HG03045 (cell line): ENCODE data around the gene AMD1.
"Not testable (repeated sequence)": the region's sequence is repeated elsewhere in the genome, so short reads cannot be mapped to it uniquely, and the experiment has no call there.

ENCODE experiments used
- ATAC-seq: cut with Tn5 transposase; IDR thresholded peaks from one replicate; pipeline ENCODE4 v1.9.1; 2021; ENCODE audit warnings: mild to moderate bottlenecking, moderate library complexity; ENCODE audit not compliant: unreplicated experiment

Gene AMD1

DNA sequence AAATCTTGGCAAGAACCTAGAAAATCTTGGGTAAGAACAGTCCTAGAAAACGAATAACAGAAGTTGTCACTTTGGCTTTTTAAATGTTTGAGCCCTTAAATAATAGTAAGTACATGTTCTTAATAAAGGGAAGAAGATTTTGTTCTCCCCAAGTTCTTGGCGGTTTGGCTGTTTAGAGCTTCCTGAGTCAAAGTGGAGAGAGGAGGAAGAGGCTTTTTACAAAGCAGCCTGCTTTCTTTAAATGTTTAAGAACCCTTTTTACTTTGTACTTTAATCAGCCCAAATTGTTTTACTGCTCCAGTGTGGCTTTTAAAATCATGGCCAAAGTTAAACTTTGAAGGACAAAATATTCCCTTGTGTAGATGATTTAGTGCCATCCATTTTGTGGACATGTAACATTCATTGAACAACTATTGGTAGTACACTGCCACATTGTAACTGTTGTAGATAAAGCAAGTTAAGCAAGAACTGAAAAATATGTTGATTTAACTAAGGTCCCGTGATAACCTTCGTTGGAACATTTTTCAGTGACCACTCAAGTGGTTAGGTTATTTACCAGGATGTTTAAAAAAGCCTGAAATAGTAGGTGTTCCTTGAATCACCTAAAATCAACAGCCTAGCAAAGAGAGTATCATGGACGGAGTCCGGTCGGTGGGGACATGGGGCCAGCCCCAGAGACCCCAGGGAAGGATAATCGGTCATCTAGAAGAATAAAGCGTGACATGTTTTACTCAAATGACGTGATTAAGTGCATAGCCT, 2.4 kb downstream of the AMD1 start:
- no peak for ATAC-seq

DNA sequence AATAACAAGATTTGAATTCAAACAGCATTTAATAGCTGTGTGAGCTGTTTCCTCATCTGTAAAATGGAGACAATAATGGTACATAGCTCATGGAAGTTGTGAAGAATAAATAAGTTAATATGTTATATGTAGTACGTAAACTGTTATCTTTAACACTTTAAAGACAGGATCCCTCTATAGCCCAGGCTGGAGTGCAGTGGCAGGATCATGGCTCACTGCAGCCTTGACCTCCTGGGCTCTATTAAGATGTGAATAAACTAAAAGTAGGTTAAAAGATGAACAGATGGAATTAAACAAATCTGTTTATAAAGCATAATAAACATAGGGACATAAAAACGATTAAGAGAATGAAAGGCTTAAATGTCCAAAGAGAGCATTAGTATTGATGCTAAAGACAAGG, 3.0 kb downstream of the AMD1 start:
- no peak for ATAC-seq

DNA sequence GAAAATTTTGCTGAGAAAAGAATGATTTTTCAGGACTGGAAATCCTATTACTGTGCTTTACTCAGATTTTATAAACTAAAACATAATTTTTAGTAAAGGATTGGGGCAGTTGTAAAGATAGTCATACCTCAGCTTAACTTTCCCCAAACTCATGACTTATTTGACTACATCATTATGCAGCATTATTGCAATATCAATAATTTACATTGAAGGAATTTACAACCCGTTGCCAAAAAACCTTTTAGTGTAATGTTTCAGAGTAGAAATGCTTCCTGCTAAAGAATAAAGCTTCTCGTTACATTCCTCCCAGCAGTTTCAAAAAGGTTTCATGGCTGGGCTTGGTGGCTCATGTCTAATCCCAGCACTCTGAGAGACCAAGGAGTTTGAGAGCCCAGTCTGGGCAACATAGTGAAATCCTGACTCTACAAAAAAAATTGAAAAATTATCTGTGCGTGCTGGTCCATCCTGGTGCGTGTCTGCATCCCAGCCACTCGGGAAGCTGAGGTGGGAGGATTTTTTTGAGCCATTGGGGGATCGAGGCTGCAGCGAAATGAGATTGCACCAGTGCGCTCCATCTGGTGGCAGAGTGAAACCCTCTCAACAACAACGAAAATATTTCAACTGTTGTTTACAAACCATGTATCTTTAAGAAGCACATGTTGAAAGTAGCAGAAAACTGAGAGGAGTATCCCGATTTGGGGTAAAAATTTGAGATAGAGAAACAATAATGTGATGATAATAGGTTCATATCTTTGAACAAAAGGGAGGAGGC, 4.4 kb downstream of the AMD1 start:
- ATAC-seq = no peak

DNA sequence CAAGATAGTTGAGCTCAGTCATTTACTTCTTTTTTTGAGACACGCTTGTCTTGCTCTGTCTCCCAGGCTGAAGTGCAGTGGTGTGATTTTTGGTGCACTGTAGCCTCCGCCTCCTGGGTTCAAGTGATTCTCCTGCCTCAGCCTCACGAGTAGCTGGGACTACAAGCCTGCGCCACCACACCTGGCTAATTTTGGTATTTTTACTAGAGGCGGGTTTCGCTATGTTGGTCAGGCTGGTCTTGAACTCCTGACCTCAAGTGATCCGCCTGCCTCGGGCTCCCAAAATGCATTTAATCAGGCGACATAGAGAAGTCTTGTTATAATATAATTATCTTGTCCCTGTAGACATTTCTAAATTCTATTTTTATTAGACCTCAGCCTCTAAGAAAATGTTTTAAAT, 6.1 kb downstream of the AMD1 start:
- ATAC-seq = no peak

DNA sequence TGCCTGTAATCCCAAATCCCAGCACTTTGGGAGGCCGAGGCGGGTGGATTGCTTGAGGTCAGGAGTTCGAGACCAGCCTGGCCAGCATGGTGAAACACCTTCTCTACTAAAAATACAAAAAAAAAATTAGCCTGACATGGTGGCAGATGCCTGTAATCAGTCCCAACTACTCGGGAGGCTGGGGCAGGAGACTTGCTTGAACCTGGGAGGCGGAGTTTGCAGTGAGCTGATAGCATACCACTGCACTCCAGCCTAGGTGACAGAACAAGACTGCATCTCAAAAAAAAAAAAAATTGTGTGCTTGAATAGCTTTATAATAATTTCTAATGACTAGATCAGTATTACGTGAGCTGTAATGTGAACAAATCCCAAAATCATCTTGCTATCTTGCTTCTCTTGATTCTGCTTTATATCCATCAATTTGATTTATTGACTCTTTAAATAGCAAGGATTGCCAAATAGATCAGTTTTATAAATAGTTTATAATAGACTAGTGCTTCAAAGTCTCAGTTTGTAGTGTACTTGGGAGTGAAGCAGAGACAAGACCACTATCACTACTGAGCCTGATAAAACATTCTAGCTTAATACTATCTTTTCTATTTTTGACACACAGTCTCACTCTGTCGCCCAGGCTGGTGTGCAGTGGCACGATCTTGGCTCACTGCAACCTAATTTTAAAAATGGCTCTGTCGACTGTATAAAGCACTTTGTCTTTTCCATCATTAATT, 7.1 kb downstream of the AMD1 start:
- ATAC-seq = no peak

DNA sequence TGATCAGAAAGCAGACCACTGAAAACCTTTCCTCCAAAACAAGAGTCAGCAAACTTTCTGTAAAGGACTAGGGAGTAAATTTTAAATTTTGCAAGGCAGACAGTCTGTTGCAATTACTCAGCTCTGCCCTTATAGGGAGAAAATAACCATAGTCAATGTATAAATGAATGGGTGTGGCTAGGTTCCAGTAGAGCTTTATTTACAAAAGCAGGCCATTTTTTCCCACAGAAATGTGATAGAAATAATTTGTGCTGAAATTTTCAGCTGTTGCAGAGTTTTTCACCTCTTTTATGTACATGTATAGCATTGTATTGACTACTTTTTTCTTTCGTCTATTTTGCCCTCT, 7.7 kb downstream of the AMD1 start:
- ATAC-seq = no peak

DNA sequence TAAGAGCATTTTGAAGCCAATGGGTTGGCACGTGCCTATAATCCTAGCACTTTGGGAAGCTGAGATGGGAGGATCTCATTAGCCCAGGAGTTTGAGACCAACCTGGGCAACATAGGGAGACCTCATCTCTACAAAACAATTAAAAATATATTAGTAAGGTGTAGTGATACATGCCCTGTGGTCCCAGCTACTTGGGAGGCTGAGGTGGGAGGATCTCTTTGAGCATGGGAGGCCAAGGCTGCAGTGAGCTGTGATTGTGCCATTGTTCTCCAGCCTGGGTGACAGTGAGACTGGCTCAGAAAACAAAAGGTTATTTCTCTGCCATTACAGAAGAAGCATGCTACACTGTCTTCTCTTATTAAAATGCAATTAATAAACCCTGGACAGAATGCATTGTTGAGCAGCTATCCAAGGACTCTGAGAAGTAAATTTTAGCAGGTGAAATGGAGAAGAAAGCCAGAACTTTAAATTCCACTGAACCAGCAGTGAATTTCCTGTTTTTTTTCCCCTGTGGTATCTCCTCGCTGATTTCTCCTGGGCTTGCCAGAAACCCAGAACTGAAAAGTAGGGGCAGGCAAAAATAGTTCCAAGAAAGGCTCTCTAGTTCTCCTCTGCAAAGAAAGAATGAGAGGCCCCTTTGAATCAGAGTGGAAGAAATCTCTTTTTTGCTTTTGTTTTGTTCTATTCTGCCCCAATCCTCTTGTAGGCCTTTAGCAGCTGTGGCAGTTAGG, 8.4 kb downstream of the AMD1 start:
- ATAC-seq = no peak

DNA sequence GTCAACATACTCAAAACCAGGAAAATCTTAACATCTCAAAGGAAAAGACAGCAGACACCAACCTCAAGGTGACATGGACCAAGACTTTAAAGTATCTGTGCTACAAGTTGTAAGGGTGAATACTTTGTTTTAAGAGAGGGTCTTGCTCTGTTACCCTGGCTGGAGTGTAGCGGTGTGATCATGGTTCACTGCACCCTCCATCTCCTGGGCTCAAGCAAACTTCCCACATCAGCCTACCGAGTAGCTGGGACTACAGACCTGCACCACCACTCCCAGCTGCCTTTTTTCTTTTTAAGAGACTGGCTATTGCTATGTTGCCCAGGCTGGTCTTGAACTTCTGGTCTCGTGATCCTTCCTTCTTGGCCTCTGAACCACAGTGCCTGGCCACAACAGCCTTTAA, 9.7 kb downstream of the AMD1 start:
- no peak for ATAC-seq

DNA sequence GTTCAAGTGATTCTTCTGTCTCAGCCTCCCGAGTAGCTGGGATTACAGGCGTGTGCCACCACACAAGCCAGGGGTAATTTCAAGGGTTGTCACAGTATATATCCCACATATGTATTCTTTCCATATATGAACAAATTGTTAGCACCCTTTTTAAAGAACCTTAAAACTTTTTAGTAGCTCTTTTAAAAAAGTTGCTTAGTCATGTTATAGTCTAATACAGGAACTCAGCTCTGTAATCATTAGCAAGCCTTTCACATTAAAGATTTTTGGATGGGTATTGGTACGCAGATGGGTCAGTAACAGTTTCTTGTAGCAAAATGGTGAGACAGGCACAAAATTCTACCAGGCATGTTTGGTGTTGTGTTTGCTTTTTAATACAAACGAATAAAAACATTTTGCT, 10.9 kb downstream of the AMD1 start:
- ATAC-seq = no peak

DNA sequence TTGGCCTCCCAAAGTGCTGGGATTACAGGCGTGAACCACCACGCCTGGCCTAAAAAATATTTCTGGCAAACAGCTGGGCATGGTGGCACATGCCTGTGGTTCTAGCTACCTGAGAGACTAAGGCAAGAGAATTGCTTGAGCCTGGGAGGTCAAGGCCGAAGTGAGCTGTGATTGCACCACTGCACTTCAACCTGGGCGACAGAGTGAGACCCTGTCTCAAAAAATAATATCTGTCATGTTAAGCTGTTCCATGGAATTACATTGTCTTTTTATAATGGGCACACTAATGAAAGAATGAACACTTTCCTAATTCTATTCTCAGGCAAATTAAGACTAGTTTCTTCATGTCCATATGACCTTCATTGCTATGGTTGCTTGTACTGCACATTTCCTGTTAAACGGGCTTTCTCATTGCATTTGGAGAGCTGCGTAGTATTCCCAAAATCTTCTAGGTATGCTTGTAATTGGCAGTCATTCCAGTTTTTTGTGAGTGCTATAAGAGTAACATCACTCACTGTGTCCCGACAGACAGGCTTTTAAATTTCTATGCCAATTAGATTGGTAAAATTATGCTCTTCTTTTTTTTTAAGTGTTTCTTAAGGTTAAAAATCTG, 12.1 kb downstream of the AMD1 start:
- no peak for ATAC-seq

DNA sequence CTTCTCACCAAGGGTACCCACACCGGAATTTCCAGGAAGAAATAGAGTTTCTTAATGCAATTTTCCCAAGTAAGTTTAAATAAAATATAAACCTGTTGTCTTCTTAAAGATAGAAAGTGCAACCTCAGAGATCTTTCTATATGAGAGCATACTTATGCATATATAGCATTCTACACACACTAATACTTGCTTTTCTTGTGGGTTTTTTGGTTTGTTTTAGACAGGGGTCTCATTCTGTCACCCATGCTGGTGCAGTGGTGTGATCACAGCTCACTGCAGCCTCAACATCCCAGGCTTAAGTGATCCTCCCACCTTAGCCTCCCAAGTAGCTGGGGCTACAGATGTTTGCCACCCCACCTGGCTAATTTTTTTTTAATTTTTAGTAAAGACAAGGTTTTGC, 15.7 kb downstream of the AMD1 start:
- ATAC-seq = no peak

DNA sequence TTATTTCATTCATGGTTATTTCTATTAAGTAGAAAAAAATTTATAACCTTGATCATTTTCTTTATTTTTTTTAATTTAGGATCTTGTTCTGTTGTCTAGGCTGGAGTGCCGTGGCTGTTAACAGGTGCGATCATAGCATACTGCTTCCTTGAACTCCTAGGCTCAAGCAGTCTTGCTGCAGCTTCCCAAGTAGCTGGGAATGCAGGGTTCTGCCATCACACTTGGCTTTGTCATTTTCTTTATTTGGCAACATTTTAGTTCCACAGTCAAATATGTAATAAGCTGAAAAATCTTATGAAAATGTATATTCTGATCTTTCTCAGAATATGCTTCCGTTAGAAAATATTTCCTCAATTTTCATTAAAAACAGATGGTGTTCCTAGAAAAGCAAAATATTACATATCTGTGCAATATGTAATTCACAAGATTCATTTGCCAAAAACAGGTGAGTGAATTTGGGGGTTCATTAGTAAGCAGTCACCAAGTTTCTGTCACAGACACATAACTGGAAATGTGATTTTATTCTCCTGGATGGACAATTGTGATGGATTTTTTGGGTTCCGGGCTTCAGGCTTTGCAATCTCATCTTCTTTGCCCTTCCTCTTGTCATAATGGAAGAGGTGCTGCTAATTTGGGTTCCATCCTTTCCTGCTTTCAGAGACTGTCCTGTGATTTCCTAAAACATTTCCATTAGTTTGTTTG, 21.5 kb downstream of the AMD1 start:
- no peak for ATAC-seq

DNA sequence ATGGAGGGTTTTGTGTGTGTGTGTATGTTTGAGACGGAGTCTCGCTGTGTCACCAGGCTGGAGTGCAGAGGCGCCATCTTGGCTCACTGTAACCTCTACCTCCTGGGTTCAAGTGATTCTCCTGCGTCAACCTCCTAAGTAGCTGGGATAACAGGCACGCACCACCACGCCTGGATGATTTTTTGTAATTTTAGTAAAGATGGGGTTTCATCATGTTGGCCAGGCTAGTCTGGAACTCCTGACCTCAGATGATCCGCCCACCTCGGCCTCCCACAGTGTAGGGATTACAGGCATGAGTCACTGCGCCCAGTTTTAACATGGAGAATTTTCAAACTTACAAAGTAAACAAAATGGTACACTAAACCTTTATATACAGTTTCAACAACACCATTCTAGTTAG, 22.8 kb downstream of the AMD1 start:
- no peak for ATAC-seq

DNA sequence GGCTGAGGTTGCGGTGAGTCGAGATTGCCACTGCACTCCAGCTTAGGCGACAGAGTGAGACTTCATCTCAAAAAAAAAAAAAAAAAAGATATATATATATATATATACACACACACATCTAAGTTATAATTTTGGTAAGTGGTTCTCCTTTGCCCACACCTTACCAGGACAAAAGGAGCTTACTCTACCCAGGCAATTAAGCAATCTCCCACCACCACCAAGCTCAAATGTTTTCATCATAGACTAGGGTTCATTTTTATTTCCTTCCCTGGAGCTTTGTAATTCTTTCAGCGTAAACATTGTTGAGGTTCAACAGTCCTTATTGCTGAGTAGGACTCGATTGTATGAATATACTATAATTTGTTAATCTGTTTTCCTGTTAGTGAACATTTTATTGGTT, 23.5 kb downstream of the AMD1 start:
- no peak for ATAC-seq

DNA sequence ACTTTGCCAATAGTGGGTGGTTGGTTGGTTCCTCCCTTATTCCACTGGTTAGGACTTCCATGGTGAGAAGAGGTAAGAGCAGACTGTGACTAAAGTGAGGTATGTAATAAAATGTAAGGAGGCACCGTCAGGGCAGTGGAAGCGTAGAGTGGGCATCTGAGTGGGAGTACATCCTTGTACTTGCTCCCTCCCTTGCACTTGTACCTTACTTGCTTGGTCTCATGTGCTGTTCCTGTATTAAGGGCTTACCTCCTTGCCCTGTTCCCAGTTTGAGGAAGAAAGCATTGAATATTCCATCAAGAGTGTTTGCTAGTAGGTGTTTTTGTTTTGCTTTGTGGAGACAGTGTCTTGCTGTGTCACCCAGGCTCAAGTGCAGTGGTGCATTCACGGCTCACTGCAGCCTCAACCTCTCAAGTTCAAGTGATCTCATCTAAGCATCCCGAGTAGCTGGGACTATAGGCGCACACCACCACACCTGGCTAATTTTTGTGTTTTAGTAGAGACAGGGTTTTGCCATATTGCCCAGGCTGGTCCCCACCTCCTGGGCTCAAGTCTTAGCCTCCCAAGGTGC, 25.5 kb downstream of the AMD1 start:
- no peak for ATAC-seq

DNA sequence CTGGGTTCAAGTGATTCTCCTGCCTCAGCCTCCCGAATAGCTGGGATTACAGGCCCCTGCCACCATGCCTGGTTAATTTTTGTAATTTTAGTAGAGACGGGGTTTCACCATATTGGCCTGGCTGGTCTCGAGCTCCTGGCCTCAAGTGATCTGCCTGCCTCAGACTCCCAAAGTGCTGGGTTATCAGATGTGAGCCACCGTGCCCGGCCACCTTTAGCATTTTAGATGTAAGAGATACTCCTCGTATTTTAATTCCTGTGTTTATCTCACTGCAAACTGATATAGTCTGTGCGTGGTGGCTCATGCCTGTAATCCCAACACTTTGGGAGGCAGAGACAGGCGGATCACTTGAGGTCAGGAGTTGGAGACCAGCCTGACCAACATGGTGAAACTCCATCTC, 27.0 kb downstream of the AMD1 start:
- not testable (repeated sequence) for ATAC-seq

DNA sequence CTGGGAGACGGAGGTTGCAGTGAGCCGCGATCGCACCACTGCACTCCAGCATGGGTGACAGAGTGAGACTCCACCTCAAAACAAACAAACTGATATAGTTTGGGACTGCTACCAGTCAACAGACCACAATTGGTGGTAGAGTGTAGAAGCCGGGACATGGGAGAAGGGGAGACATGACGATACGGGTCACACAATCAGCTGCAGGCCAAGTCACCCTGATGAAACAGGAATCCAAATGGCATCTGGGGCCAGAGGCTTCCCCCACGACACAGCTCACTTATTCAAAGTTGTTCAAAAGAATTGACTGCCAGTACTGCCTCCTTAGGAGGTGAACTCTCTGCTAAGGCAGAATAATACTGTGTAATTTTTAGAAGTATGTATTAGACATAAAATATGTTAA, 27.5 kb downstream of the AMD1 start:
- no peak for ATAC-seq

DNA sequence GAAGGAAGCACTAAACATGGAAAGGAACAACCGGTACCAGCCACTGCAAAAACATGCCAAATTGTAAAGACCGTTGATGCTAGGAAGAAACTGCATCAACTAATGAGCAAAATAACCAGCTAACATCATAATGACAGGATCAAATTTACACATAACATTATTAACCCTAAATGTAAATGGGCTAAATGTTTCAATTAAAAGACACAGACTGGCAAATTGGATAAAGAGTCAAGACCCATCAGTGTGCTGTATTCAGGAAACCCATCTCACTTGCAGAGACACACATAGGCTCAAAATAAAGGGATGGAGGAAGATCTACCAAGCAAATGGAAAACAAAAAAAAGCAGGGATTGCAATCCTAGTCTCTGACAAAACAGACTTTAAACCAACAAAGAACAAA, 31.7 kb downstream of the AMD1 start:
- not testable (repeated sequence) for ATAC-seq

DNA sequence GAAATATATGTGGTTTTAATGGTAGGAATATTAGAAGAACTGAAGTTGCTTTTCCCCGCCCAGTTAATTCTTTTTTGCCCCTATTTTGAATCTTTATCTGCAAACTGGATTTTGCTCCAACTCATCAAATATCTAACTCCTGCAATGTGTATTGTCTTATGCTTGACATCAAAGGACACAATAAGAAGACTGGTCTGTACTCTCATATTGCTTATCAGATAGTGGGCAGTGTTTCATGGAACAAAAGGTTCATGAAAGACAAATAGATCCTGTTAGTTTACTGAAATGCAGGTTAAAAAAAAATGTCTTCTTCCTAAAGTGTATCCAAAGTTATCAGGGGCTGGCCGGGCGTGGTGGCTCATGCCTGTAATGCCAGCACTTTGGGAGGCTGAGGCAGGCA, 56.2 kb downstream of the AMD1 start:
- no peak for ATAC-seq

DNA sequence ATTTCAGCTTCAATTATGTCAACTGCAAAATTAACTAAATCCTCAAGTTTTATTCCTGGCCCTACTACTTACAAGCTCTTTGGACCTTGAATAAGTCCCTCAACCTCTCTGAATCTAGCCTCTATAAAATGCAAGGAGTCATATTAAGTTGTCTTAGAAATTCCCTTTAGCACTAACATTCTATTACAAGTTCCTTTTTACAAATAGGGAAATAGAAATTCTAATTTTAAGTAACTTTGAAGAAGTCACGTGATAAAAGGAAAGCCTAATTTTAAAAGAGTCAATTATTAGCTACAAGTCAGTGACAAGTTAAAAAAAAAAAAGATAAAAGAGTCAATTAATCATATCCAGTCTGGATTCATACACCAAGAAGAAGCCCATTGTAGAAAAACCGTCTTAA, 59.3 kb downstream of the AMD1 start:
- ATAC-seq = no peak
